Cardiac muscle cell (in vitro differentiated cells and primary cell): Measurements from ENCODE around the gene CRISPLD2. TPM values are rescaled to one million over a fixed set of nuclear protein-coding genes. Genes with fewer than 3 reads are reported as not detected.
A peak's percentile ranks its signal among the peaks of the same experiment; 100 is the strongest.

Experiments
- DNase-seq, 2 donors: peaks; one replicate each; pipeline versions ENCODE4 v3.0.0 to v3.0.0-alpha.2; 2010 to 2017; ENCODE audit warnings: low read depth in 1 of 2, low spot score in 1 of 2
- H3K27ac ChIP-seq: fragments of 200-600 bp; sonication (generic); 2 replicates; pipeline ENCODE4 v1.5.1; 2016
- H3K27me3 ChIP-seq: fragments of 200-600 bp; sonication (generic); 2 replicates; pipeline ENCODE4 v1.6.0; 2016; ENCODE audit warnings: control low read depth
- H3K36me3 ChIP-seq: fragments of 200-600 bp; sonication (generic); 2 replicates; pipeline ENCODE4 v1.5.1; 2016; ENCODE audit warnings: control low read depth
- H3K4me1 ChIP-seq: fragments of 200-600 bp; sonication (generic); 2 replicates; pipeline ENCODE4 v1.8.1; 2017; ENCODE audit warnings: low read depth, mild to moderate bottlenecking, mixed run types
- H3K4me3 ChIP-seq: fragments of 200-600 bp; sonication (generic); 2 replicates; pipeline ENCODE4 v1.5.1; 2016; ENCODE audit warnings: mild to moderate bottlenecking
- H3K9me3 ChIP-seq: fragments of 200-600 bp; sonication (generic); 2 replicates; pipeline ENCODE4 v1.5.1; 2017; ENCODE audit warnings: low read depth, mild to moderate bottlenecking, control low read depth
- polyA plus RNA-seq: library from polyadenylated mRNA; unstranded; fragments of >200 nt; fragmentation: Nextera tagmentation; extraction: Ambion mirVana; gene quantifications from 2 replicates; pipeline ENCODE4 v1.2.1, GENCODE V29; 2016
- total RNA-seq: library from RNA; depleted of rRNA; stranded (reverse); fragments of >200 nt; gene quantifications from 2 replicates; pipeline ENCODE4 v1.2.3, GENCODE V29; 2016
- TF ChIP-seq, protein P1 (sequence below): IDR thresholded peaks from 2 replicates; pipeline ENCODE4 v1.5.1; 2012; ENCODE audit warnings: low read depth, mild to moderate bottlenecking, low read length

CRISPLD2 gene
- total and polyA plus RNA-seq, 2 experiments from 2014 or later: 0.91 to 1.7 TPM

GRCh38 chr16:84800158-84800978, 19.4 kb upstream of the CRISPLD2 start:
- TF ChIP-seq, protein P1, sequence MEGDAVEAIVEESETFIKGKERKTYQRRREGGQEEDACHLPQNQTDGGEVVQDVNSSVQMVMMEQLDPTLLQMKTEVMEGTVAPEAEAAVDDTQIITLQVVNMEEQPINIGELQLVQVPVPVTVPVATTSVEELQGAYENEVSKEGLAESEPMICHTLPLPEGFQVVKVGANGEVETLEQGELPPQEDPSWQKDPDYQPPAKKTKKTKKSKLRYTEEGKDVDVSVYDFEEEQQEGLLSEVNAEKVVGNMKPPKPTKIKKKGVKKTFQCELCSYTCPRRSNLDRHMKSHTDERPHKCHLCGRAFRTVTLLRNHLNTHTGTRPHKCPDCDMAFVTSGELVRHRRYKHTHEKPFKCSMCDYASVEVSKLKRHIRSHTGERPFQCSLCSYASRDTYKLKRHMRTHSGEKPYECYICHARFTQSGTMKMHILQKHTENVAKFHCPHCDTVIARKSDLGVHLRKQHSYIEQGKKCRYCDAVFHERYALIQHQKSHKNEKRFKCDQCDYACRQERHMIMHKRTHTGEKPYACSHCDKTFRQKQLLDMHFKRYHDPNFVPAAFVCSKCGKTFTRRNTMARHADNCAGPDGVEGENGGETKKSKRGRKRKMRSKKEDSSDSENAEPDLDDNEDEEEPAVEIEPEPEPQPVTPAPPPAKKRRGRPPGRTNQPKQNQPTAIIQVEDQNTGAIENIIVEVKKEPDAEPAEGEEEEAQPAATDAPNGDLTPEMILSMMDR: no peak
- no peak overlapping the region for H3K27ac ChIP-seq
- H3K4me3 ChIP-seq: no peak overlapping the region
- no peaks in the 10 kb centered on the region for H3K9me3 ChIP-seq
- no peaks in the 10 kb centered on the region for H3K4me1 ChIP-seq
- no peaks in the 10 kb centered on the region for H3K36me3 ChIP-seq
- peak in 1 of 2 donors; percentile 12 for DNase-seq
- H3K27me3 ChIP-seq: no peaks in the 10 kb centered on the region

DNA sequence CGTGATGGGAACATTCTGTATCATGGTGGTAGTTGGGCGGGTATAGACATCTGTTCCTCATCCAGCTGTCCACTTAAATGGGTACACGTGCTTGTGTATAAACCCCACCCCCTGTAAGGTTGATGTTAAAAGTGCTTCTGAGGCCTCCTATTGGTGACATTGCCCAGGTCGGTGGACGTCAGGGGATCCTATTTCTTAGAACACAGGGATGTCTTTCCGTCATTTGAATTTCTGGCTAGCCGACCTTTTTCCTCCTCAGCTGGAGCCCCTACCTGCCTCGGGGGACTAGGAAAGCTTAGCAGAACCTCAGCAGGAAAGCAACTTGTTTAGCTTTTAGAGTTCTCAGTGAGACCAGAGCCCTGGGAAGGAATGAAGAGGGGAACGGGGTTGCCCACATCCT, 16.6 kb upstream of the CRISPLD2 start:
- H3K27ac ChIP-seq: no peak overlapping the region
- DNase-seq: no peak
- no peaks in the 10 kb centered on the region for H3K9me3 ChIP-seq
- TF ChIP-seq, protein P1: no peak
- H3K36me3 ChIP-seq: no peaks in the 10 kb centered on the region
- H3K27me3 ChIP-seq: no peaks in the 10 kb centered on the region
- H3K4me1 ChIP-seq: no peaks in the 10 kb centered on the region
- no peak overlapping the region for H3K4me3 ChIP-seq

DNA sequence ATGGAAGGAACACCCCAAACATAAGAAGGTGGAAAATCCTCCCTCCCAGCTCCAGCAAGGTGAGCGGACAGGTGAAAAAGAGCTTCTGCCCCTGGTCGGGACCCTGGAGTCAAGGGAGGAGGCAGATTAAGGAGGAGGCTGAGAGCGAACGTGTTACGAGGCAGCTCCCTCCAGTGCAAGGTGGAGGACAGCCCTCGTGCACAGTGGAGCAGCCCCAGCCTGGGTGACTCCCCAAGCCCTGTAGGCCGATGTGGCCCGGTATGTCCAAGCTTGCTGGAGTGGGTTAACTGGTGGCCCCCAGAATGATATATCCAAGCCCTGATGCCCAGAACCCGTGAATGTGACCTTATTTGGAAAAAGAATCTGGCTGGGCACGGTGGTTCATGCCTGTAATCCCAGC, 15.5 kb upstream of the CRISPLD2 start:
- DNase-seq: no peak
- TF ChIP-seq, protein P1: no peak
- H3K36me3 ChIP-seq: no peaks in the 10 kb centered on the region

DNA sequence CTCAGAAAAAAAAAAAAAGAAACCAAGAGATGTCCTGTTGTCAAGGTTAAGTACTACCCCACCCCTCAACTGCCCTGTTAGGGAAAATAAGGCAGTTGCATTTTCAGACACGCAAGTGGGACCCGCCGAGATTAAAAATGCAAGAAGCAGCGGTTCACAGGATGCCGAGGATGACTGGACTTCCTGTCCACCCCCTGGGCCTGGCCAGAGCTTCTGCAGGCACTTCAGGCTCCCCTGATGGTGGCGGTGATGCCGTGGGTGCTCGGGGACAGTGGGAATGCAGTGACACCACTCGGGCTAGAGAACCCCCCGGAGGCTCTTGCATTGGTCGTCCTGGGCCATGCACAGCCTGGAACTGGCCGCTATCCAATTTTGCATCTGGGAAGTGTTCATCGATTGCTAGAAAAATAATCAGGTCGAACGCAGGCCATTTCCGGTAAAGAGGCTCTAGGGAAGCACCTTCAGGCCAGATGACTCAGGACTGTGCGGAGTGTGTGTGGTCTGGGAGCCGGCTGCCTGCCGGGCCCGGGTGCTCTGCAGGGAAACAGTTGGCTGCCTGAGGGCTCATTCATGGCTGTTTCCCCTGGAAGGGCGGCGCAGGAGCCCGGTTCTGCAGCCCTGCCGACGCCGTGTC, 13.4 kb upstream of the CRISPLD2 start:
- Histone ChIP-seq H3K27me3 (no peaks in the 10 kb centered on the region), H3K27ac (no peak overlapping the region), H3K4me1 (no peaks in the 10 kb centered on the region), H3K36me3 (no peaks in the 10 kb centered on the region), H3K9me3 (no peaks in the 10 kb centered on the region), H3K4me3 (no peak overlapping the region)
- TF ChIP-seq, protein P1: no peak
- DNase-seq: peak in 1 of 2 donors; percentile 89

More for the DNA sequence above, 15.5 kb upstream of the CRISPLD2 start:
- H3K27me3 ChIP-seq: no peaks in the 10 kb centered on the region
- H3K27ac ChIP-seq: no peak overlapping the region
- no peaks in the 10 kb centered on the region for H3K4me1 ChIP-seq
- no peaks in the 10 kb centered on the region for H3K9me3 ChIP-seq
- no peak overlapping the region for H3K4me3 ChIP-seq

- no peak for DNase-seq
- Histone ChIP-seq H3K4me1 (no peaks in the 10 kb centered on the region), H3K36me3 (no peaks in the 10 kb centered on the region), H3K9me3 (no peaks in the 10 kb centered on the region), H3K27me3 (no peaks in the 10 kb centered on the region), H3K4me3 (no peak overlapping the region), H3K27ac (no peak overlapping the region)
- TF ChIP-seq, protein P1: no peak
These were observed 12.9 kb upstream of the CRISPLD2 start for GRCh38 chr16:84806890-84807258.
